ENCODE measurements around the gene NCR1. TPM values are rescaled to one million over a fixed set of nuclear protein-coding genes. Genes with fewer than 3 reads are reported as not detected.
"Not testable (repeated sequence)": the region's sequence is repeated elsewhere in the genome, so short reads cannot be mapped to it uniquely, and the experiment has no call there.

Gene NCR1
- total RNA-seq, 1 donor from 2014 or later = not detected

GRCh38 chr19:54905421-54905802, 536 bp upstream of the NCR1 start:
- H3K27me3 ChIP-seq = no peaks in the 10 kb centered on the region
- no peak for DNase-seq (ENCODE audit: low spot score in 2 of 2)
- no peaks in the 10 kb centered on the region for H3K4me1 ChIP-seq
- no peak for TF ChIP-seq CTCF (IDR thresholded peaks at IDR 0.05)
- no peaks in the 10 kb centered on the region for H3K9me3 ChIP-seq
- intact Hi-C loops (cut with DNase I) = no loop called here
- H3K27ac ChIP-seq = no peak overlapping the region
- H3K4me3 ChIP-seq = no peak overlapping the region
- H3K36me3 ChIP-seq = no peaks in the 10 kb centered on the region

- Histone ChIP-seq H3K27ac (no peak overlapping the region), H3K4me1 (no peaks in the 10 kb centered on the region), H3K4me3 (no peak overlapping the region), H3K36me3 (no peaks in the 10 kb centered on the region), H3K9me3 (no peaks in the 10 kb centered on the region), H3K27me3 (no peaks in the 10 kb centered on the region)
- intact Hi-C loops (cut with DNase I) = no loop called here
- TF ChIP-seq CTCF (IDR thresholded peaks at IDR 0.05) = no peak
- no peak for DNase-seq (ENCODE audit: low spot score in 2 of 2)
These were observed 871 bp downstream of the NCR1 start for GRCh38 chr19:54906819-54907218.

GRCh38 chr19:54907899-54908298, 2.0 kb downstream of the NCR1 start:
- DNase-seq (ENCODE audit: low spot score in 2 of 2); H3K4me1 ChIP-seq; intact Hi-C loops (cut with DNase I): not testable (repeated sequence)

GRCh38 chr19:54916822-54917221, 10.9 kb downstream of the NCR1 start:
- DNase-seq (ENCODE audit: low spot score in 2 of 2) = no peak
- no peak for TF ChIP-seq CTCF (IDR thresholded peaks at IDR 0.05)
- no peaks in the 10 kb centered on the region for H3K9me3 ChIP-seq
- intact Hi-C loops (cut with DNase I) = no loop called here
- H3K27ac ChIP-seq = no peak overlapping the region
- no peaks in the 10 kb centered on the region for H3K27me3 ChIP-seq
- H3K4me3 ChIP-seq = no peak overlapping the region
- H3K36me3 ChIP-seq = no peaks in the 10 kb centered on the region
- no peaks in the 10 kb centered on the region for H3K4me1 ChIP-seq

More at GRCh38 chr19:54907899-54908298, 2.0 kb downstream of the NCR1 start:
- not testable (repeated sequence) for H3K4me3 ChIP-seq, H3K27me3 ChIP-seq, H3K9me3 ChIP-seq, H3K36me3 ChIP-seq, H3K27ac ChIP-seq

GRCh38 chr19:54918499-54918898, 12.6 kb downstream of the NCR1 start:
- Histone ChIP-seq H3K27ac (no peak overlapping the region), H3K4me3 (no peak overlapping the region), H3K36me3 (no peaks in the 10 kb centered on the region), H3K27me3 (no peaks in the 10 kb centered on the region), H3K9me3 (no peaks in the 10 kb centered on the region), H3K4me1 (no peaks in the 10 kb centered on the region)
- intact Hi-C loops (cut with DNase I) = no loop called here
- no peak for TF ChIP-seq CTCF (IDR thresholded peaks at IDR 0.05)
- no peak for DNase-seq (ENCODE audit: low spot score in 2 of 2)

GRCh38 chr19:54919646-54920563, 14.0 kb downstream of the NCR1 start:
- DNase-seq (ENCODE audit: low spot score in 2 of 2); H3K27ac ChIP-seq; H3K9me3 ChIP-seq; H3K36me3 ChIP-seq; intact Hi-C loops (cut with DNase I); H3K4me3 ChIP-seq; H3K27me3 ChIP-seq; H3K4me1 ChIP-seq: not testable (repeated sequence)
- peak in 1 of 3 experiments; percentile 8 for TF ChIP-seq CTCF (IDR thresholded peaks at IDR 0.05)

All from ascending aorta (tissue), 2 donors.